ENCODE measurements around the gene AKR1E2.
A peak's percentile ranks its signal among the peaks of the same experiment; 100 is the strongest.

The AKR1E2 gene

GRCh38 chr10:4845766-4846165, 19.8 kb downstream of the AKR1E2 start:
- POLR2A ChIA-PET: no interaction called here
- CTCF ChIA-PET: no interaction called here
- no peak for TF ChIP-seq ELF4 (IDR thresholded peaks at IDR 0.05)
- TF ChIP-seq ZNF384 (IDR thresholded peaks at IDR 0.05): no peak
- no peak for TF ChIP-seq ARNT (IDR thresholded peaks at IDR 0.05)
- TF ChIP-seq FOXM1 (IDR thresholded peaks at IDR 0.05; ENCODE audit: borderline replicate concordance): no peak
- no peak for TF ChIP-seq TARDBP (IDR thresholded peaks at IDR 0.05)
- TF ChIP-seq, protein P1, sequence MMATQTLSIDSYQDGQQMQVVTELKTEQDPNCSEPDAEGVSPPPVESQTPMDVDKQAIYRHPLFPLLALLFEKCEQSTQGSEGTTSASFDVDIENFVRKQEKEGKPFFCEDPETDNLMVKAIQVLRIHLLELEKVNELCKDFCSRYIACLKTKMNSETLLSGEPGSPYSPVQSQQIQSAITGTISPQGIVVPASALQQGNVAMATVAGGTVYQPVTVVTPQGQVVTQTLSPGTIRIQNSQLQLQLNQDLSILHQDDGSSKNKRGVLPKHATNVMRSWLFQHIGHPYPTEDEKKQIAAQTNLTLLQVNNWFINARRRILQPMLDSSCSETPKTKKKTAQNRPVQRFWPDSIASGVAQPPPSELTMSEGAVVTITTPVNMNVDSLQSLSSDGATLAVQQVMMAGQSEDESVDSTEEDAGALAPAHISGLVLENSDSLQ (IDR thresholded peaks at IDR 0.05): no peak
- TF ChIP-seq FOXA1 (IDR thresholded peaks at IDR 0.05): no peak
- TF ChIP-seq LEF1 (IDR thresholded peaks at IDR 0.05; ENCODE audit: borderline replicate concordance): no peak
- TF ChIP-seq SUZ12 (IDR thresholded peaks at IDR 0.05): no peak
- TF ChIP-seq L3MBTL2 (conservative IDR thresholded peaks at IDR 0.05): no peak
- DNase-seq (ENCODE audit: extremely low spot score): no peak

DNA sequence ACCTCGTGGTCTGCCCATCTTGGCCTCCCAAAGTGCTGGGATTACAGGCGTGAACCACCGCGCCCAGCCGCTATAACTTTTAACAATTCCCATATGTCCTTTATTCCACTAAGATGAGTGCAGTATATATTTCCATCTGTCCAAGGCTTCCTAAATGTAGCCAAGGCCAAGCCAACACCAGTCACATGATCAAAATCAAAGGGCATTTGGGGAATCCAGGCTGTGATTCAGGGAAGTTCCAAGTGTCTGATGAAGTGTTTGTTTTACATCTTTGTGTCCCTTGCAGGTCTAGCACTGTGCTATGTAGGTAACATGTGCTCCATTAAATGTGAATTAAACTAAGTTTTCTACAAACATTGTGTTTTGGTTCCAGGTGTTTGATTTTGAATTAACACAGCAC, 20.8 kb downstream of the AKR1E2 start:
- no peak for DNase-seq (ENCODE audit: extremely low spot score)
- CTCF ChIA-PET: interaction anchor here (1.5 kb wide), 1 partner anchor 32 kb away, joined by 4 read pairs; no protein-coding TSS in a partner anchor
- POLR2A ChIA-PET: no interaction called here

GRCh38 chr10:4847561-4848355, 21.8 kb downstream of the AKR1E2 start:
- POLR2A ChIA-PET: no interaction called here
- CTCF ChIA-PET: interaction anchor here (0.6 to 3.5 kb wide), 3 partner anchors 33 to 784 kb away, joined by 3 to 19 read pairs (median 4); no protein-coding TSS in a partner anchor
- no peak for TF ChIP-seq BHLHE40 (IDR thresholded peaks at IDR 0.05; ENCODE audit: borderline replicate concordance)
- no peak for TF ChIP-seq HDGF (IDR thresholded peaks at IDR 0.05; ENCODE audit: borderline replicate concordance)
- TF ChIP-seq FOXM1 (IDR thresholded peaks at IDR 0.05; ENCODE audit: borderline replicate concordance): no peak
- no peak for TF ChIP-seq LEF1 (IDR thresholded peaks at IDR 0.05; ENCODE audit: borderline replicate concordance)
- no peak for DNase-seq (ENCODE audit: extremely low spot score)

More for the DNA sequence above, 20.8 kb downstream of the AKR1E2 start:
- TF ChIP-seq ELF4 (IDR thresholded peaks at IDR 0.05) (no peak), HDGF (IDR thresholded peaks at IDR 0.05; ENCODE audit: borderline replicate concordance) (no peak), FOXM1 (IDR thresholded peaks at IDR 0.05; ENCODE audit: borderline replicate concordance) (no peak)

- ChIA-PET POLR2A (no interaction called here), CTCF (interaction anchor here (0.6 to 3.5 kb wide), 3 partner anchors 34 to 784 kb away, joined by 3 to 19 read pairs (median 4); no protein-coding TSS in a partner anchor)
- TF ChIP-seq FOXK2 (IDR thresholded peaks at IDR 0.05) (no peak), SP1 (IDR thresholded peaks at IDR 0.05) (no peak), NFRKB (IDR thresholded peaks at IDR 0.05) (no peak), LEF1 (IDR thresholded peaks at IDR 0.05; ENCODE audit: borderline replicate concordance) (no peak)
- TF ChIP-seq, protein P1 (IDR thresholded peaks at IDR 0.05): no peak
- no peak for DNase-seq (ENCODE audit: extremely low spot score)
Measured at GRCh38 chr10:4848356-4849041, 22.5 kb downstream of the AKR1E2 start.

DNA sequence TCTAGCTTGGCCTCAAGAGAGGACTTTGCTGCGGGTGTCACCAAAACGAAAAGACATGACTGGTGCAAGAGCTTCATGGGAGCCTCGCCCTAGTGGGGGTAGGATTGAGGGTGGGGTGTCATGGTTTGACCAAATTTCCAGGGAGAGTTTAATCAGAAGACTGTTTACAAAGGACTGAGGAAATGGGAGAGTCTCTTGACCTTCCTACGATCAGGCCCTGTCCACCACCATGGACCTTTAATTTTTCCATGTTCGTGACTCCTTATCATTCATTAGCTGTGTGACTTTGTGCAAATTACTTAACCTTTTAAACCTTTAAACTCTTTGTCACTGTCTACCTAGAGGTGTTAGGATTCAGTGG, 23.0 kb downstream of the AKR1E2 start:
- ChIA-PET POLR2A (no interaction called here), CTCF (interaction anchor here (0.7 to 3.5 kb wide), 9 partner anchors 11 to 485 kb away, joined by 3 to 19 read pairs (median 5); no protein-coding TSS in a partner anchor)
- no peak for TF ChIP-seq FOXM1 (IDR thresholded peaks at IDR 0.05; ENCODE audit: borderline replicate concordance)
- no peak for TF ChIP-seq SP1 (IDR thresholded peaks at IDR 0.05)
- no peak for TF ChIP-seq NFRKB (IDR thresholded peaks at IDR 0.05)
- TF ChIP-seq ELF4 (IDR thresholded peaks at IDR 0.05): no peak
- TF ChIP-seq, protein P1 (IDR thresholded peaks at IDR 0.05): no peak
- no peak for TF ChIP-seq BHLHE40 (IDR thresholded peaks at IDR 0.05; ENCODE audit: borderline replicate concordance)
- no peak for TF ChIP-seq TARDBP (IDR thresholded peaks at IDR 0.05)
- no peak for TF ChIP-seq HDGF (IDR thresholded peaks at IDR 0.05; ENCODE audit: borderline replicate concordance)
- TF ChIP-seq ZNF384 (IDR thresholded peaks at IDR 0.05): no peak
- no peak for TF ChIP-seq CTBP1 (IDR thresholded peaks at IDR 0.05; ENCODE audit: borderline replicate concordance)
- no peak for TF ChIP-seq L3MBTL2 (conservative IDR thresholded peaks at IDR 0.05)
- TF ChIP-seq FOXK2 (IDR thresholded peaks at IDR 0.05): no peak
- no peak for TF ChIP-seq ARNT (IDR thresholded peaks at IDR 0.05)
- TF ChIP-seq SUZ12 (IDR thresholded peaks at IDR 0.05): no peak
- TF ChIP-seq FOXA1 (IDR thresholded peaks at IDR 0.05): no peak
- TF ChIP-seq LEF1 (IDR thresholded peaks at IDR 0.05; ENCODE audit: borderline replicate concordance): no peak
- DNase-seq (ENCODE audit: extremely low spot score): no peak

GRCh38 chr10:4849555-4850242, 23.7 kb downstream of the AKR1E2 start:
- DNase-seq (ENCODE audit: extremely low spot score): peak; percentile 72
- TF ChIP-seq L3MBTL2 (conservative IDR thresholded peaks at IDR 0.05) (no peak), TARDBP (IDR thresholded peaks at IDR 0.05) (no peak), FOXA1 (IDR thresholded peaks at IDR 0.05) (no peak), CTBP1 (IDR thresholded peaks at IDR 0.05; ENCODE audit: borderline replicate concordance) (no peak), LEF1 (IDR thresholded peaks at IDR 0.05; ENCODE audit: borderline replicate concordance) (no peak), NFRKB (IDR thresholded peaks at IDR 0.05) (no peak), FOXM1 (IDR thresholded peaks at IDR 0.05; ENCODE audit: borderline replicate concordance) (no peak), ZNF384 (IDR thresholded peaks at IDR 0.05) (no peak), ELF4 (IDR thresholded peaks at IDR 0.05) (no peak), HDGF (IDR thresholded peaks at IDR 0.05; ENCODE audit: borderline replicate concordance) (no peak), ARNT (IDR thresholded peaks at IDR 0.05) (no peak), SP1 (IDR thresholded peaks at IDR 0.05) (no peak), FOXK2 (IDR thresholded peaks at IDR 0.05) (no peak), BHLHE40 (IDR thresholded peaks at IDR 0.05; ENCODE audit: borderline replicate concordance) (no peak), SUZ12 (IDR thresholded peaks at IDR 0.05) (no peak)
- TF ChIP-seq, protein P1 (IDR thresholded peaks at IDR 0.05): no peak
- ChIA-PET POLR2A (no interaction called here), CTCF (interaction anchor here (0.5 to 3.5 kb wide), 15 partner anchors 11 to 584 kb away, joined by 3 to 19 read pairs (median 5); partner anchors contain the start of gene TUBAL3)

Data from HEK293T (cell line).